Forelimb muscle (tissue), 1 donor: ENCODE results near the gene PLEKHG7. TPM values are rescaled to one million over a fixed set of nuclear protein-coding genes. Genes with fewer than 3 reads are reported as not detected.
"Not testable (repeated sequence)": the region's sequence is repeated elsewhere in the genome, so short reads cannot be mapped to it uniquely, and the experiment has no call there.

Experiments used
- DNase-seq: peaks from one replicate; pipeline ENCODE4 v3.0.0-alpha.2; 2013; ENCODE audit warnings: low read depth
- polyA plus RNA-seq: library from polyadenylated mRNA; unstranded; fragments of 120-200 nt; gene quantifications from one replicate; pipeline ENCODE4 v1.2.1, GENCODE V29; 2013; ENCODE audit not compliant: insufficient read length

The PLEKHG7 gene
- polyA plus RNA-seq, 1 donor: 0.13 TPM

- peak; percentile 83 for DNase-seq
Measured at GRCh38 chr12:92745856-92746550, 43.2 kb downstream of the PLEKHG7 start.

- DNase-seq: no peak
Measured at GRCh38 chr12:92747151-92747550, 44.4 kb downstream of the PLEKHG7 start.

- DNase-seq: not testable (repeated sequence)
Measured at GRCh38 chr12:92749691-92750090, 46.9 kb downstream of the PLEKHG7 start.

- no peak for DNase-seq
Measured at GRCh38 chr12:92753976-92754885, 51.4 kb downstream of the PLEKHG7 start.

DNA sequence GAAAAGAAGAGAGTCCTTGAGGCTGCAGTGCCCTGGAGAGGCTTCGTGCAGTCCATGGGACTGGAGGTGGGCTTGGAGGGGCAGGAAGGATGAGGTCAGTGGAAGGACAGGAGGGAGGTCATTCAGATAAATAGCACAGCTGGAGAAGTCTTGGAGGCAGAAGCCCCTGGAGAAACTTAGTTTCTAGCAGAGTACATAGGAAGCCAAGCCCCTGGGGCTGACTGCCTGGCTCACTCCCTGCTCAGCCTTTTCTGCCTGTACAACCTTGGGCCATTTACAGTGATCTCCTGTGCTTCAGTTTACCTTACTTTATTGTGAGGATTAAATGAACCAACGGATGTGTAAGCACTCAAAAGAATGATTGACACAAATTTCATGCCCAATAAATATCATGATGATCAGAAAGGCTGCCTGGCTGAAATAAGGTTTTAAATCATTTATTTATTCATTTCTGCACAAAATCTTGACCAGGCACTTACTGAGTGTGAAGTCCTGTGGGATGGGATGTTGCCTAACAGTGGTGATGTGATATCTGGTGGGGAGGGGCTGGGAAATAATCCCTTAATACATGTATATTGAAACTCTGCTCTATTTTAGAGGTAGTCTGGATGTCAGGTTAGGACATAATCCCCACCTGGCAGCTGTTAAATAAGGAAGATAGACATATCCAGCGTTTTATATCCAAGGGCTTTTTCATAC, 54.3 kb downstream of the PLEKHG7 start:
- no peak for DNase-seq

GRCh38 chr12:92757597-92758121, 54.9 kb downstream of the PLEKHG7 start:
- DNase-seq: no peak

GRCh38 chr12:92759634-92760268, 57.0 kb downstream of the PLEKHG7 start:
- DNase-seq: no peak

GRCh38 chr12:92762773-92763172, 60.0 kb downstream of the PLEKHG7 start:
- no peak for DNase-seq

DNA sequence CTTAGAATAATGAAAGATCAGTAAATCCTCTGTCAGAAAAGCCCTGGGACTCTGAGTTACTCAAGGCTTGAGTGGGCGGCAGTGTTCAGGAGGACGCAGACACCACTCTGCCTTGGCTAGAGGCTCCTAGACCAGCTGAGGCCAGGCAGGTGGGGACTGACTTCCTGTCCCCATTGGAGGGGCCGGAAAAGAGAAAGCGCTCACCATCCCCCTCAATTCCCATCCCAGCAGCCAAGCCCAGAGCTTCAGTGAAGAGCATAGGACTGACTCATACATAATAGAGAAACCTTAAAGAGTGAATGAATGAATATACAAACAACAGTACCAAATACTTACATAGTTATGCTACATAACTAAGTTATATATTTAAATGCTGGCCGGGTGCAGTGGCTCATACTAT, 62.0 kb downstream of the PLEKHG7 start:
- DNase-seq: no peak

GRCh38 chr12:92765871-92766270, 63.1 kb downstream of the PLEKHG7 start:
- DNase-seq: no peak

DNA sequence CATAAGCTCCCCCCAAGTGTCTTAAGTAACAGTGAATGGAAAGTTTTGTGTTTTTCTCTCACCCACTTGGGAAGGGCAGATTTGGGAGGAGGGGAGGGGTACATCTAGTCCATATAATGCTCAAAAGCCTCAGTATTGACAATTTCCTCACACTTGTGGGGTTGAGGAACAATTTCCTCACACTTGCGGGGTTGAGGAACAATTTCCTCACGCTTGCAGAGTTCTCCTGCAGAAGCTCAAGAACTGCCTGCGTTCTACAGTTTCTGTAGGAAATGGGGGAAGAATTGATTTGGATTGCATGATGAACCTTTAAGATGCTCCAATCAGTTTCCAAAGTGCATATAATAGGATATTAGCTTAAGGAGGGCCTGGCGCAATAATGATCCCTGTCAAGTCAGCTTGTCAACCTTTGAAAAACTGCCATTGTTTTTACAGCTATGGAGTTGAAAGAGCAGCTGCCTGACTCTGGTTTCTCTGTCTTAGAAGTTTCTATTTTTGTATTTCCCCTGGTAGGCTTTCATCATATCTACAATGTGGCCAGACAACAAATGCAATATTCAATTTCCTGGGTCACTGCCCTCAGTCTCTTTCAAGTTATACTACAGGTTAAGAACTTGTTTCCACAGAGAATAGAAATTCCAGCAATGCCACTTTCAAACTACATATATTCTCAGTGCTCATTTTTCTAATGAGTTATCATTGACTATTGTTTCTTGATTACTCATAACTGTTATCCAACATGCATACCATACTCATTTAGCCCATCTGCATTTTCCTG, 66.5 kb downstream of the PLEKHG7 start:
- no peak for DNase-seq

DNA sequence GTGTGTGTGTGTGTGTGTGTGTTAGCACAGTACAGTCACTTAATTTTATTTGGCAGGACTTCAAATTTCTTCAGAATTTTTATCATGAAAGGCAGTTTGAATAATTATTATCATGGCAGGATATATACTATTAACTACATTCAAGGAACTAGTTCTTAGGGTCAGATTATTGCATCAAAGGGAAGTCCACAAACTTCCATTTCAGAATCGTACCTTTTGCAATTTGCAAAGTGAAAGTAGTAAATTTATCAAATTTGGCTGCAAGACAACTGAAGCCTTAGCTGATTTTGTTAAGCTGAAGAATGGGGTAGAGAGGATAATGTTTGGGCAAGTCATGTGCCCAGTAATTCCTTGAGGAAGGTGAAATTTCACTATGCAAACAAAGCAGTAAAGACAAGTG, 68.2 kb downstream of the PLEKHG7 start:
- no peak for DNase-seq

GRCh38 chr12:92775416-92775815, 72.6 kb downstream of the PLEKHG7 start:
- DNase-seq: no peak

DNA sequence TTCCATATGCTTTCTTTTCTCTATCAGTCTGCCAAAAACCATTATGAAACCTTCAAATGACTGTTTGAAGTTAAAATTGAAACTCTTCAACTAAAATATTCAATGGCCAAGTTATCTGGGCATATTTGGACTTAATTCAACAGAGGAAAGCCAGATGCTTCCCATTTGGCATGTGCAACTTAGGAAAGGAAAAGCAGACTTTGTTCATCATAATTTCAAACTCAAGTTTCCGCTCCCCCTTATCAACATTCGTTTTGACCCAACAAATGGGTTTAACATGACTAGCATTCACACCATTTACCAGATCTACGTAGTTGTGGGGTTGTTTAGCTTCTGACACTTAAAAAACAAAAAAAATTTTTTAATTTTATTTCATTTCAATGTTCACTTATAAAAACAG, 75.7 kb downstream of the PLEKHG7 start:
- no peak for DNase-seq

GRCh38 chr12:92779902-92780301, 77.1 kb downstream of the PLEKHG7 start:
- DNase-seq: no peak

DNA sequence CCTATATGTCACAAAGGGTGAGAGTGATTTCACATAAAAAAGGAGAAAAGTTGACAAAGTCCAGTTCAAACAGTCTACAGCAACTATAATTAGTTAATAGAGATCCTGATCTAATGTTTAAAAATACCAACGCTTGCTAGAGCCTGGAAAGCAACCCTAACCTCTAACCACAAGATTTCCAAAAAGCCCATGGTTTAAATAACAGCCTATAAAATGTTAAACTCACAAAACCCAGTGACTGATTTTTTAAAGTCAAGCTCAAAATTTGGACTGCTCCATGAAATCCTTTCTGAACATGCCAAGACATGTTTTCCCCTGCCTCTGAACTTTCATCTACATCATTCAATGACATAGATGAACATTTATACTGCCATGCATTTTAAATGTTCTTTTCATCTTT, 81.6 kb downstream of the PLEKHG7 start:
- no peak for DNase-seq

DNA sequence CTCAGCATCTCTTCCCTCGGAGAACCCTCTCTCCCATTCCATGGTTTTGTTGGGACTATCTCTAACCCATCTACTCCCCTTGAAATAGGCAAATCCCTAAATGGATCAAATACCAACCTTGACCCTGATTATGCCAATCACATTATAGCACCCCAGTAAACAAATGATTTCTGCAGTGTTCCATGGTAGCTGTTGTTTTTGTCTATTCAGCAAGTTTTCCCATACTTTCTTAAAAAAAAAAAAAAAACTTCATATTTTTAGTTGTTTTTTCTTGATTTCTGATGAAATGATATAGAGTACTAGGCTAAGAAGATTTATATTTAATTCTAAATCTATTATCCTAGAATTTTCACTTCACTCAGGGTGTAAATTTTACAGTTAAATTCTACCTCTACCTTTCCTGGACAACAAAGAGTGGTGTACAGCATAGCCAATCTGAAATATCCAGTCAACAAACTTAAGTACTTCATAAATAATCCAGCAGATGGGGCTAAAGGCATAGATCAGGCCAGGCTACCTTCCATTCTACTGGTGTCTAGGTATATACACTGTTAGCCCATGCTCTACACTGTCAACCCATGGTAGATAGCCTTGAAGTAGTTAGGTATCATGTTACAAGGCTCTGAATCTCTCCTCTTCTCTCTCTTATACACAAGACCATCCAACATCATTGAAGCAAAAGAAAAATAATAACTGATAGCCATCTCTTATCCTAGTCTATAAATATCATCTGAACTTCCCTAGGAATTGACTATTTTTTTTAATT, 82.2 kb downstream of the PLEKHG7 start:
- no peak for DNase-seq

GRCh38 chr12:92785563-92785950, 82.8 kb downstream of the PLEKHG7 start:
- DNase-seq: no peak

- DNase-seq: no peak
Measured at GRCh38 chr12:92786045-92786444, 83.3 kb downstream of the PLEKHG7 start.

DNA sequence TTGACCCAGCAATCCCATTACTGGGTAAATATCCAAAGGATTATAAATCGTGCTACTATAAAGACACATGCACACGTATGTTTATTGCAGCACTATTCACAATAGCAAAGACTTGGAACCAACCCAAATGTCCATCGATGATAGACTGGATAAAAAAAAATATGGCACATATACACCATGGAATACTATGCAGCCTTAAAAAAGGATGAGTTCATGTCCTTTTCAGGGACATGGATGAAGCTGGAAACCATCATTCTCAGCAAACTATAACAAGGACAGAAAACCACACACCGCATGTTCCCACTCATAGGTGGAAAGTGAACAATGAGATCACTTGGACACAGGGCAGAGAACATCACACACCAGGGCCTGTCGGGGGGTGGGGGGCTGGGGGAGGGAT, 91.6 kb downstream of the PLEKHG7 start:
- DNase-seq: not testable (repeated sequence)
